ENCODE measurements around the gene LMTK3.
A peak's percentile ranks its signal among the peaks of the same experiment; 100 is the strongest.

- TF ChIP-seq CTCF (IDR thresholded peaks at IDR 0.05; ENCODE audit: poor library complexity, severe bottlenecking) (peak; percentile 13), EZH2 (IDR thresholded peaks at IDR 0.05; ENCODE audit: borderline replicate concordance, insufficient read depth, low read length, poor library complexity, severe bottlenecking) (no peak), EP300 (conservative IDR thresholded peaks at IDR 0.05; ENCODE audit: poor library complexity, severe bottlenecking) (no peak), TAF1 (IDR thresholded peaks at IDR 0.05; ENCODE audit: low read depth) (no peak)
Observed at GRCh38 chr19:48510421-48511268, 990 bp downstream of the LMTK3 start.
